MG63 (cell line): ENCODE data around the gene DNAJB2. TPM values are rescaled to one million over a fixed set of nuclear protein-coding genes. Genes with fewer than 3 reads are reported as not detected.

ENCODE experiments used
- DNase-seq: peaks from one replicate; pipeline ENCODE4 v3.0.0-alpha.2; 2020
- H3K27me3 ChIP-seq: fragments of 250-450 bp; sonication (Bioruptor Pico); 2 replicates; pipeline ENCODE4 v1.5.1; 2020; ENCODE audit warnings: mild to moderate bottlenecking, moderate library complexity
- H3K36me3 ChIP-seq: fragments of 250-450 bp; sonication (Bioruptor Pico); 2 replicates; pipeline ENCODE4 v1.5.1; 2020; ENCODE audit warnings: mild to moderate bottlenecking, moderate library complexity
- H3K4me3 ChIP-seq: fragments of 250-450 bp; sonication (Bioruptor Pico); 2 replicates; pipeline ENCODE4 v1.5.1; 2020; ENCODE audit warnings: mild to moderate bottlenecking, moderate library complexity
- H3K9me3 ChIP-seq: fragments of 250-450 bp; sonication (Bioruptor Pico); 2 replicates; pipeline ENCODE4 v1.5.1; 2020; ENCODE audit warnings: mild to moderate bottlenecking, moderate library complexity
- total RNA-seq: library from RNA; depleted of rRNA; stranded (reverse); fragments of >200 nt; shearing (Covaris generic); gene quantifications from 2 replicates; pipeline ENCODE4 v1.2.3, GENCODE V29; 2014; ENCODE audit warnings: low replicate concordance

The DNAJB2 gene
- total RNA-seq, 1 experiment from 2014 or later, result 56.4 TPM

DNA sequence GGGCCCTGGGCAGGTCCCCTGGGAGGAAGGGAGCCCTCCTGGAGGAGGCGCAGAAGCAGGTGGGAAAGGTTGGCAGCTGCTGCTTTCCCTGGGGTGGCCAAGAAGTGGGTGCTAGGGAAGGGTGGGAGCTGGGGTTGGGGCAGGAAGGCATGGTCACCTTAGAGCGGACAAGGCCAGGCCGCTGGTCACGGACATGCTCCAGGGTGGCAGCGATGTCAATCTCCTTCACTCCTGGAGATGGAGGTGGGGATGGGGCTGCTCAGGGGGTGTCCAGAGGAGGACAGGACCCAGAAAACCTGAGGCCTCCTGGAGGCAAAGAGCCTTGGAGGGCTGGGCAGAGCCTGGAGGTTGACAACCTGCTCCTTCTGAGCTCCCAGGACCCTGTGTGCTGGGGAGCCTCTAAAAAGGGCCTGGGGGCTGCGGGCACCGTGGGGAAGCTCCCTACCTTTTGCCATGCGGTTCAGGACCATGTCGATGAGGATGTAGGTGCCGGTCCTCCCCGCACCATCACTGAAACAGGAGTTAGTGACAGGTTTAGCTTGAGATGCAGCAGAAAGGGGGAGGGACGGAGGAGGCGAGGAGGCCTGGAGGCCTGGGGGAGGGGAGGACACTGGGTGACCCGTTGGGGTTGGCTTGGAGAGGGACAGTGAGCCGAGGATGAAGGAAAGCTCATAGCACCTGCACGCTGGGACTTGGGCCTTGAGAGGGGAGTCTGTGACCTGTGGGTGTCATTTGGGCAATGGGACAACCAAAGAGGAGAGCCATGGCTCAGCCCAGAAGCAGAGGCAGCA, 11.4 kb downstream of the DNAJB2 start:
- Histone ChIP-seq H3K9me3 (no peaks in the 10 kb centered on the region), H3K27me3 (no peaks in the 10 kb centered on the region), H3K4me3 (no peak overlapping the region), H3K36me3 (peaks cover 7% of the 10 kb centered on the region)
- no peak for DNase-seq

DNA sequence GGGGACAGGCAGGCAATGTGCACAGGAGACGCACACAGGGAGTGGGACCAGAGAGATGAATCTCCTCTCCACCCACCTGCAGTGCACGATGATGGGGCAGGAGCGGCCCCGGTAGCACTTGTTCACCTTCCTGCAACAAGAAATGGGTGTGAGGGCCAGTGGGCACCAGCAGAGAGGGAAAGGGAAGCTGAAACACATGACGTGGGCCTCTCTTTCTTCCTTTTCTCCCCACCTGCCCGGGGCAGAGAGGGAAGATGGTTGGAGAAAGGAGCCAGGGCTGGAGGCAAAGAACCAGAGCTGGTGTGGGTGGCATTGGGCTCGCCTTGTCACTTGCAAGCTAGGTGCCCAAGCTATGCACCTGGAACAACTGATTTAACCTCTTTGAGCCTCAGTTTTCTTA, 12.2 kb downstream of the DNAJB2 start:
- Histone ChIP-seq H3K36me3 (peaks cover 4% of the 10 kb centered on the region; the same call in 1 of the 2 replicates), H3K4me3 (no peak overlapping the region), H3K9me3 (no peaks in the 10 kb centered on the region), H3K27me3 (no peaks in the 10 kb centered on the region)
- no peak for DNase-seq

DNA sequence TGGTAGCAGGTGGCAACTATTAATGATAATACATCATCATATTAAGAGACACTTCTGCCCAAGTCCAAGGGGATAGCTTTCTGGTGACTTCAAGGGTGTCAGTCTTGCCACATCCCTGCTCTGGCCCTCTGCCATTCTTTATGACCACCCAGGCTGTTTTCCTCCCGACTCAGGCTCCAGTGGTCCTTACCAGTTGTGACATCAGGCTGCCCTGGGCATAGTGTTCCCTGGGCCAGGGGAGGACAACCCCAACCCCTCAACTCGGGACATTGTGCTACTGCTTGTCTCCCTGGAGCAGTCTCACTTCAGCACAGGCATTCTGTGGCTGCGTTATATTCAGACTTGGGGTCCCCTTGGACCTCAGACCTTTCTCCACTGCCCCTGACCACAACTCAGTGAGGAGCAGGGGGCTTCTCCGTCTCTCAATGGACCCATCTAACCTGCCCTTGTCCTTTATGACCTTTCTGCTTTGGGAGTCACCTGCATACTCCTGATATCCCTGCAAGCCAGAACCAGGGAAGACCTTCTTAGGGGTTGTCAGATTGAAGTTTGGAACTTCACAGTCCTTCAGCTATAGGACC, 12.8 kb downstream of the DNAJB2 start:
- no peak overlapping the region for H3K4me3 ChIP-seq
- H3K36me3 ChIP-seq, result peaks cover 1% of the 10 kb centered on the region; the same call in 1 of the 2 replicates
- no peaks in the 10 kb centered on the region for H3K27me3 ChIP-seq
- H3K9me3 ChIP-seq, result no peaks in the 10 kb centered on the region
- DNase-seq, result no peak

DNA sequence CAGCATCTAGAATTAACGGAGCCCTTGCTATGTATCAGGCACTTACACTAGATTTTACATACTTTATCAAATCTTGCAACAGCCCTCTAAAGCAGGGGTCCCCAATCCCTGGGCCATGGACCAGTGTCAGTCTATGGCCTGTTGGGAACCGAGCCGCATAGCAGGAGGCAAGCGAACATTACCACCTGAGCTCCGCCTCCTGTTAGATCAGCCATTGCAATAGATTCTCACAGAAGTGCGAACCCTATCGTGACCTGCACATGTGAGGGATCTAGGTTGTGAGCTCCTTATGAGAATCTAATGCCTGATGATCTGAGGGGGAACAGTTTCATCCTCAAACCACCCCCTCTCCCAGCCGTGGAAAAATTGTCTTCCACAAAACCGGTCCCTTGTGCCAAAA, 13.4 kb downstream of the DNAJB2 start:
- H3K4me3 ChIP-seq, result no peak overlapping the region
- no peak for DNase-seq
- no peaks in the 10 kb centered on the region for H3K36me3 ChIP-seq
- no peaks in the 10 kb centered on the region for H3K27me3 ChIP-seq
- H3K9me3 ChIP-seq, result no peaks in the 10 kb centered on the region

DNA sequence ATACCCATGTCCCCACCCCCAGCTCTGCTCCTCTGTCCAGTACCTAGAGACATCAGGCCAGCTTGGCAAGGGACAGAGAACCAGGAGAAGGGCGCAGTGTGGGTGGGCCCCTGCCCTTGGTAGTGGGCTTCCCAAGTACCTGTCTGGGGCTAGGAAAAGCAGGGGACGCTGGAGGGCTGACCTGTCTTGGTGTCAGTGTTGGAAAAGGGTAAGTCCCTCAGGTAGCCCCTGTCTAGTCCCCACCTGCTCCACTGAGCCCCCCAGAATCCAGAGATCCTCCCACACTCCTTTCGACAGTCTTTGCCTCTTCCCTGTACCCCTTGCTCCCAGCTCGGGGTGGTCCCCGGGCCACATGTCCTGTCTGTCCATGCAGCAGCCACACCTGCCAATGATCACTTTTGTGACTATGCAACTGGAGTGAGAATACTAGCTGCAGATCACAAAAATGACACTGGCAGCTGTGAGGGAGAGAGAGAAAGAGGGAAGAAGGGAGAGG, 14.6 kb downstream of the DNAJB2 start:
- Histone ChIP-seq H3K4me3 (no peak overlapping the region), H3K9me3 (no peaks in the 10 kb centered on the region), H3K27me3 (no peaks in the 10 kb centered on the region), H3K36me3 (no peaks in the 10 kb centered on the region)
- DNase-seq, result no peak

DNA sequence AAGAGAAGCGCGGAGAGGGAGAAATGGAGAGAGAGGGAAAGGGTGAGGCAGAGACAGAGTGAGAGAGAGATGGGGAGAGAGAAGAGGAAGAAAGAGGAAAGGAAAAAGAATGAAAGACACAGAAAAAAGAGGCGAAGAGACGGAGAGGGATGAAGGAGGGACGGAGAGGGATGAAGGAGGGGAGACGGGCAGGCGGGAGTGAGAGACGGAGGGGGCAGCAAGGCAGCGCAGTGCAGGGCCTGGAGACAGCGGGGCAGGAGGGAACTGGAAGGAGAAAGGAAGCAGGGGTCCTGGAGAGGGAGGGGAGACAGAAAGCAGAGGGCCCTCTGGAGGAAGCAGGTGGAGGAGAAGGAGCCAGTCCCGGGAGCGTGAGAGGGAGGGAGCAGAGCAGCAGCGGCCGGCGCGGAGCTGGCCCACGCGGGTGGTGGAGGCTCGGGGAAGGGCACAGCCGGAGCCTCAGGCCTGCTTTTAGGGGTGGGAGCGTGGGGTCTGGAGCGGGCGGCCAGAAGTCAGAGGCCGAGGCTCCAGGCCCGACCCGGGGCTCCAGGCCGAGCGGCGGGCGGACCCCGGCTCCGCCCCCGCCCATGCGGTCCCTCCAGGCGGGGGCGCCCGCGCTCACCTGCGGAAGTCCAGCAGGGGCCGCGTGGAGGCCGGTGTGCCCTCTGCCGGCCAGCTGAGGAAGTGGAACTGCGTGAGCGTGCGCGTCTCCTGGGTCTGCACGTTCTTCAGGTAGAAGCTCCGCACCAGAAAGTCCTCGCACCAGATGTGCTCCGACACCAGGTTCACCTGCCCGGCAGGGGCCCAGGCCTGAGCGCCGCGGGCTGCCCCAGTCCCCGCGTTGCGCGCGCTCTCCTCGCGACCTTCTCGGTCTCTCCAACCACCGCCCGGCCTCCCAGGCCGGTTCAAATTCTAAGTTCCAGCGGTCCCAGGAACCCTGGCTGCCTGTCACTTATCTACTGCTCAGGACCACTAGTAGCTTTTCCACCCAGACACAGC, 15.5 kb downstream of the DNAJB2 start:
- Histone ChIP-seq H3K36me3 (no peaks in the 10 kb centered on the region), H3K27me3 (no peaks in the 10 kb centered on the region), H3K9me3 (no peaks in the 10 kb centered on the region), H3K4me3 (peak overlapping the region; percentile 32)
- peak; percentile 74 for DNase-seq

DNA sequence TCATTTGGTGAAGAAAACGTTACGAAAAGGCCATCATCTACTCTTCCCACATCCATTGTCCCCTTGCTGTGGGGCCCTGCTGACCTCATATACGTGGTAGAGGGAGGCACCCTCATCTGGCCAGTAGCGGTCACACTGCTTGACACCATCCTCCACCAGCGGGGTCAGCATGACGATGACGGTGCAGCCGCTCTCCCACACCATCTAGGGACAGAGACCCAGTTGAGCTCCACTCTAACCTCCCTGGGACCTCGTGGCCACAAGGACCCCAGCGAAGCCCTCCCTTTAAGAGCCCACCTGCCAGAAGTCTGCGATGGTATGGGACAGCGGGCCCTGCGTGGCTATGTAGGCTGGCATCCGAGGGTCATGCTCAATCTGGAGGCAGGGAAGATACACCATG, 17.0 kb downstream of the DNAJB2 start:
- no peaks in the 10 kb centered on the region for H3K36me3 ChIP-seq
- no peak for DNase-seq
- no peaks in the 10 kb centered on the region for H3K9me3 ChIP-seq
- H3K27me3 ChIP-seq, result peaks cover under 1% of the 10 kb centered on the region; the same call in 1 of the 2 replicates
- H3K4me3 ChIP-seq, result no peak overlapping the region

DNA sequence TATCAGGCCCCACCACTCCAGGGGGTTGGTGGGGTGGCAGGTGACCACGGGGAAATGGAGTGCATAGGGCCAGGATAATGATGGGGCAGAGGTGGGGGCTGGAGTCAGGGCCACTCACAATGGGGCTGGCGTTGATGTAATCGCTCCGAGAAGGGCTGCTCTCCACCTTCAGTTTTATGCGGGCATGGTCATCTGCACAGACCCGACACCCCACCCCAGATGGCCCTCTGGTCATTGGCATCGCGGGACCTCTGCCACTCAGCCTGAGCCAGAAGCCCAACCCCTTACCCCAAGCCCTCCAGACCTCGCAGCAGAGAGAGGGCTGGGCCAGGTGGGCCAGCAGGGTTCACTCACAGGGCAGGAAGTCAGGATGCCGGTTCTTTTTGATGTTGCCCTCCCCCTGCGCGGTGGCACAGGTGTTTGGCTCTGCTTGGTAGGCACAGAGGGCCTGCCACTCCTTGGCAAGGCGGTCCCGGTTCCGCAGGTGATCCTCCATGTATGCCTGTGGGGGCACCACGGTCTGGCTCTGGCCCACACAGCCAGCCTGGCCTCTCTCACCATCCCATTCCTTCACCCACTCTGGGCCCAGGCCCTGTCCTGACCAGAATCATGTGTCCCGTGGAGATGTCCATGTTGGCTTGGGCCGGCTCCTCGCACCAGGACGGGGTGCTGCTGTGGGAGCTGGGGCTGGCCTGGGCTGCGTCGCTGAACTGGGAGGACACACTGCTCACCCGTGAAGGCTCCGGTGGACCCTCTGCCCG, 17.6 kb downstream of the DNAJB2 start:
- H3K9me3 ChIP-seq, result no peaks in the 10 kb centered on the region
- no peak for DNase-seq
- H3K36me3 ChIP-seq, result no peaks in the 10 kb centered on the region
- H3K27me3 ChIP-seq, result peaks cover 3% of the 10 kb centered on the region; the same call in 1 of the 2 replicates
- no peak overlapping the region for H3K4me3 ChIP-seq

DNA sequence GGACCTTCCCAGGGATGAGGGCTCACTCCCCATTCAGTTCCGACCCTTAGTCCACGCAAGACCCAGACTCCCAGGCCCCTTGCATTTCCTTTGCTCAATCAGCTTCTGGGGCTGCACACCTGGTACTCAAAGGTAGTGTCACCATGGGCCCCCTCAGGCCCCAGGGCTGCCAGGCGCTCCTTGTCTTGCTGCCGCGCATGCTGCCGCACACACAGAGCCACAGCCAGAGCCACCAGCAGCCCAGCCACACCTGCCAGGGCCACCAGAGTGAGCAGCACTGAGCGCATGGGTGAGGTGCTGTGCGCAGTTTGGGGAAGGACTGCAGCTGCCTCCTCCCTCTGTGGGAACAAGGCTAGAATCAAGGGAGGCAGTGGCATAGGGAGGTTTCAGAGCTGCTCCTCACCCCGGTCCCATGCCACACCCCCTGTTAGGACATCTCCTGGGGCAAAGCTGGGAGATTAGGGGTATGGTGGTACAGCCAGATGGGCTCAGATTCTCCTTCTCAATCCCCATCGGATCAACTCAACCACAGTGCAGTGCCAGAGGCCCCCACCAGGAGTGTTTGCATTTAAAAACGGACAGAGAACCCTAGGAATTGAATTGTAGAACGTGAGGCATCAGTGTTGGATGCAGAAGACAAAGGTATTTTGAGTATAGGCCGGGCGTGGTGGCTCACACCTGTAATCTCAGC, 18.7 kb downstream of the DNAJB2 start:
- no peak for DNase-seq
- Histone ChIP-seq H3K4me3 (no peak overlapping the region), H3K9me3 (no peaks in the 10 kb centered on the region), H3K36me3 (no peaks in the 10 kb centered on the region), H3K27me3 (peaks cover 3% of the 10 kb centered on the region; the same call in 1 of the 2 replicates)

DNA sequence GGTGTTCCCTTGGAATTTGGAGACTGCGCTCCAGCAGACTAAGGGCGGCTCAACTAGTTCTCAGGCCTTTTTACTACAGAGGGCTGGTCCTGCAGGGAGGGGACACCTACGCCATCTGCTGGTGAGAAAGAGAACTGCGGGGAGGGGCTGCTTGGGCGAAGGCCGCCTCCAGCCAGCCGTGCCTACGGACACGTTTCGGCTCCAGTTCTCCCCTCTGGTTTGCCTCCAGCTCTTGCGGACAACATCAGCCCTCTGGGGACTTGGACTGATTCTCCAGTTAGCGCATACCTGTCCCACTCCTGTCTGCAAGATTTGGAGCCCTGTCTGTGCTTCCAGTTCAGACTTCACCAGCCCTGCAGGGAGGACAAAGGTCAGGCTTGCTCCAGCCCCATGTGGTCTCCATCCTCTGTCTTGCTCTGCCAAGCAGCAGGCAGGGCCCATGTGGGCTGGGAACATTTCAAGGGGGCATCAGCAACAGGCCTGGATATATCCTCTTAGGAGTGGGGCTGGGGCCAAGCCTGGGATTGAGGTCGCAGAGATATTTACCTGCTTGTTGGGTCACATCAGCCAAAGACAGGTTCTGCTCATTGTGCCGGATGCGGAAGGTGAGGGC, 19.7 kb downstream of the DNAJB2 start:
- no peaks in the 10 kb centered on the region for H3K9me3 ChIP-seq
- peak; percentile 75 for DNase-seq
- no peaks in the 10 kb centered on the region for H3K36me3 ChIP-seq
- H3K27me3 ChIP-seq, result peaks cover 3% of the 10 kb centered on the region; the same call in 1 of the 2 replicates
- H3K4me3 ChIP-seq, result no peak overlapping the region

DNA sequence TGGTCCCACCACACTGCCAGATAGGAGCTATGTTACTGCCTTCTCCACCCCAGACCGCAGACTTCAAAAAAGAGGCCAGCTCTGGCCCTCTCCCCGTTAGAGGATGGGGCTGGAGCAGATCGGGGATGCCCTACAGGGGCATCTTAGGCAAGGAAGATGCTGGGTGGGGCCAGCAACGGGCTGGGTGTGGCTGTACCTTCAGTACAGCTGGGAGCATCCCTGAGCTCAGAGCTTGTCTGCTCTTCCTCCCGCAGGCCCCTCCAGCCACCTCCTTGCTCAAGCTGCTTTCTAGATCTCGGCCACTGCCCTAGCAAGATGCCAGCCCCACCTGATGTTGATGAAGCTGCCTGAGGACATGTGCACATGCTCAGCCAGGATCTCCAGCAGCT, 20.2 kb downstream of the DNAJB2 start:
- H3K36me3 ChIP-seq, result no peaks in the 10 kb centered on the region
- no peaks in the 10 kb centered on the region for H3K9me3 ChIP-seq
- DNase-seq, result no peak
- peaks cover 3% of the 10 kb centered on the region; the same call in 1 of the 2 replicates for H3K27me3 ChIP-seq
- no peak overlapping the region for H3K4me3 ChIP-seq

DNA sequence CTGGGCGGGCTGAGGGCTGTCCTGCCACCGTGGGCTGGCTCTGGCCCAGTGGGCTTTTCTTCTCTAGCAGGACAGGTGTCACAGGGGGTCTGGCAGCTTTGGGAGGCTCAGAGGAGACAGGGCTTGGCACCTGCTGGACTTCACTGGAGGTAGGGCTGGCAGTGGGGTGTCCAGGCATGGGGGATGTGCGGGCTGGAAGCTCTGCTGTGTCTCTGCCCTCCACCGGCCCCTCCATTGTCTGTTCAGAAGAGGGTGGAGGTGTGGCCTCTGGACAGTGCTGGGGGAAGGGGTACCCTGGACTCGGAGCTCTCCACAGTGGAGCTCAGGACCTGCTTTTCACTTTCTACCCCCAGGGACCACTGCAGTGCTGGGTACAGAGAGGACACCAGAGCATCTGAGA, 20.9 kb downstream of the DNAJB2 start:
- no peak for DNase-seq
- Histone ChIP-seq H3K36me3 (no peaks in the 10 kb centered on the region), H3K4me3 (no peak overlapping the region), H3K9me3 (no peaks in the 10 kb centered on the region), H3K27me3 (peaks cover 3% of the 10 kb centered on the region; the same call in 1 of the 2 replicates)

DNA sequence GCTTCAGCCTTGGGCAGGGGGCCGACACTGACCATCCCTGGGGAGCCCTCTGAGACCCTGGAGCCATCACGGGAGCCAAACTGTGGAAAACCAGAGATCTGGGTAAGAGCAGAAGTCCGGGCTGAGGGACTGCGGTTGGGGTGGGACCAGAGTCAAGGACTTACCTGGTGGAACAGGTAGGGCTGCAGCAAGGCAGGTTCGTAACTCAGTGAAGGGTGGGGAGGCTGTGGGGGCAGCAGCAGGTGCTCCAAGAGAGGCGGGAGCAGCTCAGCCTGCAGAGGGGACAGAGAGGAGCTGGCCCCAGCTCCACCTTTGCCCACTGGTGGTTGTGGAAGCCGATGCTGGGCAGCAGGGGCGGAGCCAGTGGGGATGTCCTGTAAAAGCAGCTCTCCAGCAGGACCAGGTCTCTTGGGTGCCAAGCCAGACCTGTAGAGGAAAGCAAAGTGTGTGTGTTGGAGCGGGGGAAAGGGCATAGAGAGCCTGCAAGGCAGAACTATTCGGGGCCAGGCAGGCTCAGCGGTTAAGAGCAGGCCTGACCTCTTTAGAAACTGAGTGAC, 23.3 kb downstream of the DNAJB2 start:
- H3K9me3 ChIP-seq, result no peaks in the 10 kb centered on the region
- peaks cover 4% of the 10 kb centered on the region; the same call in 1 of the 2 replicates for H3K27me3 ChIP-seq
- no peak overlapping the region for H3K4me3 ChIP-seq
- H3K36me3 ChIP-seq, result no peaks in the 10 kb centered on the region
- no peak for DNase-seq

DNA sequence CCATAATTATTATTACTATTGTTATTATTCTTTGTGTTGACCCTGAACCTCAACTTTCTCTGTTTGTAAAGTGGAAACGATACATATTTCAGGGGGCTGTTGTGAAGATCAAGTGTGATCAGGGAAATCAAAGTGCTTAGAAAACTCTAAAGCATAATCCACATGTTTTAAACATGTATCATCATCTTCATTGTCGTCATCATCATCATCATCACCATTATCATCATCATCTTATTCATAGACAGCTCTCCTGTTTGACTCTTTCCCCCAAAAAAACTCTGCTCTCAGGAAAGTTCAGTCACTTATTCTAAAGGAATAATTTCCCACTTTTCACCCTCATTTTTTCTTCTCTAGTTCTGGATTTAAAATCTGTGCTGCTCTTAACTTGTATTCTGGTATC, 25.1 kb downstream of the DNAJB2 start:
- Histone ChIP-seq H3K36me3 (no peaks in the 10 kb centered on the region), H3K9me3 (no peaks in the 10 kb centered on the region), H3K27me3 (peaks cover 15% of the 10 kb centered on the region), H3K4me3 (no peak overlapping the region)
- no peak for DNase-seq

DNA sequence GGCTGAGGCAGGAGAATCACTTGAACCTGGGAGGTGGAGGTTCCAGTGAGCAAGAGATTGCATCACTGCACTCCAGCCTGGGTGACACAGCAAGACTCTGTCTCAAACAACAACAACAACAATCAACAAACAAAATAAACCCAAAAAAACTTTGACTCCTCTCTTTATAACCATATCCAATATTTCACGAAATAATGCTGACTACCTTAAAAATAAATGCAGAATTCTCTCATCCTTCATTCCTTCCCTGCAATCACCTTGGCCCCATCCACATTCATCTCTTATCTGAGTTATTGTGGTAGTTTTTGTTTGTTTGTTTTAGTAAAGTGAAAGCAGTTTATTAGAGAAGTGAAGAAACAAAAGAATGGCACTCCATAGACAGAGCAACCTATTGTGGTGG, 26.9 kb downstream of the DNAJB2 start:
- no peak for DNase-seq
- no peaks in the 10 kb centered on the region for H3K9me3 ChIP-seq
- no peaks in the 10 kb centered on the region for H3K36me3 ChIP-seq
- peaks cover 20% of the 10 kb centered on the region for H3K27me3 ChIP-seq
- H3K4me3 ChIP-seq, result no peak overlapping the region
